Smooth muscle cell (in vitro differentiated cells): ENCODE data around the gene DNAJB6. TPM values are rescaled to one million over a fixed set of nuclear protein-coding genes. Genes with fewer than 3 reads are reported as not detected.

Experiments used
- DNase-seq: peaks from one replicate; lab custom pipeline; 2025; ENCODE audit not compliant: unreplicated experiment; lab: John Stamatoyannopoulos, UW
- H2AFZ ChIP-seq: fragments of 200-600 bp; sonication (generic); 2 replicates; pipeline ENCODE4 v1.6.0; 2016; ENCODE audit warnings: antibody characterized with exemption, low read depth, mild to moderate bottlenecking
- H3F3A ChIP-seq: fragments of 200-600 bp; sonication (generic); 2 replicates; pipeline ENCODE4 v1.6.0; 2017; ENCODE audit warnings: antibody characterized with exemption, low read depth
- H3K27ac ChIP-seq: fragments of 200-600 bp; sonication (generic); 2 replicates; pipeline ENCODE4 v1.5.1; 2016; ENCODE audit warnings: low read depth, mild to moderate bottlenecking
- H3K27me3 ChIP-seq: fragments of 200-600 bp; sonication (generic); 2 replicates; pipeline ENCODE4 v1.6.1; 2016; ENCODE audit warnings: low read depth, mild to moderate bottlenecking
- H3K36me3 ChIP-seq: fragments of 200-600 bp; sonication (generic); 2 replicates; pipeline ENCODE4 v1.5.1; 2016; ENCODE audit warnings: low read depth
- H3K4me1 ChIP-seq: fragments of 200-600 bp; sonication (generic); 2 replicates; pipeline ENCODE4 v1.5.1; 2016; ENCODE audit warnings: low read depth
- H3K4me2 ChIP-seq: fragments of 200-600 bp; sonication (generic); 2 replicates; pipeline ENCODE4 v1.6.0; 2016; ENCODE audit warnings: mild to moderate bottlenecking
- H3K4me3 ChIP-seq: fragments of 200-600 bp; sonication (generic); 2 replicates; pipeline ENCODE4 v1.5.1; 2016; ENCODE audit warnings: mild to moderate bottlenecking
- H3K79me2 ChIP-seq: fragments of 200-600 bp; sonication (generic); 2 replicates; pipeline ENCODE4 v1.6.0; 2016; ENCODE audit warnings: low read depth, mild to moderate bottlenecking
- H3K9ac ChIP-seq: fragments of 200-600 bp; sonication (generic); 2 replicates; pipeline ENCODE4 v1.6.0; 2016; ENCODE audit warnings: low read depth
- H3K9me3 ChIP-seq: fragments of 200-600 bp; sonication (generic); replicated peaks from 2 replicates; pipeline ENCODE4 v1.5.1; 2016; ENCODE audit warnings: low read depth
- H4K20me1 ChIP-seq: fragments of 200-600 bp; sonication (generic); 2 replicates; pipeline ENCODE4 v1.6.0; 2016; ENCODE audit warnings: low read depth
- WGBS: methylation state at CpG from one replicate; pipeline ENCODE4 v1.1.7; 2016; ENCODE audit warnings: low lambda C conversion rate; 5-methylcytosine and 5-hydroxymethylcytosine counted together
- polyA plus RNA-seq: library from polyadenylated mRNA; unstranded; fragments of >200 nt; fragmentation: Nextera tagmentation; extraction: Ambion mirVana; gene quantifications from 2 replicates; pipeline ENCODE4 v1.2.1, GENCODE V29; 2016
- total RNA-seq: library from RNA; depleted of rRNA; stranded (reverse); fragments of >200 nt; gene quantifications from 2 replicates; pipeline ENCODE4 v1.2.3, GENCODE V29; 2014
- TF ChIP-seq, protein P1 (sequence below): fragments of 200-600 bp; sonication (generic); IDR thresholded peaks from 2 replicates; pipeline ENCODE4 v1.5.1; 2017; ENCODE audit warnings: borderline replicate concordance, mild to moderate bottlenecking, antibody characterized with exemption; ENCODE audit not compliant: insufficient read depth, poor library complexity, severe bottlenecking

Gene DNAJB6
- total and polyA plus RNA-seq, 2 experiments from 2014 or later, result 103 to 104 TPM

DNA sequence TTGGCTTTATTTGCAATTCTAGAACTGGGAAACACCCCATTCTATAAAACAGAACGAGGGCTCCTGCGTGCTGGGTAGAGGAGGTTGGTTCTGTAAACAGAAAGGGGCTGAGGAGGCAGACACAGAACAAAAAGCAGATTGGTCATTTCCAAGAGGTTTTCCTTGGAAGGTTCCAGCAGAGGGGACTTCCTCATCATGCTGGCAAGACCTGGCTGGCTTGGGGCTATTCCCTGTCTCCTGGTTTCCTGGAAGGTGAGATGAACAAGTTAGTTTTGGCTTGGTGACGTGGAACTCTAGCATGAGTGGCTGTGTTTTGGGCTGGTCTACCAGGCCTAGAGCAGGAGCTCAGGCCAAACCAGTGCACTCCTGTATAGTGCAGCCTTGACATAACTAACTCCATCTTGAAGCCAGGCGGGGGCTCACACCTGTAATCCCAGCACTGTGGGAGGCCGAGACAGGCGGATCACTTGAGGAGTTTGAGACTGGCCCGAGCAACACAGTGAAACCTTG is 26.1 kb upstream of the DNAJB6 start:
- Histone ChIP-seq H3K27ac (peak overlapping the region; percentile 79), H3K9ac (no peak overlapping the region), H3K4me3 (no peak overlapping the region), H3K27me3 (no peaks in the 10 kb centered on the region), H3F3A (peaks cover 8% of the 10 kb centered on the region), H3K9me3 (no peaks in the 10 kb centered on the region), H4K20me1 (no peaks in the 10 kb centered on the region), H3K4me1 (peaks cover 5% of the 10 kb centered on the region), H2AFZ (peak overlapping the region; percentile 25), H3K36me3 (no peaks in the 10 kb centered on the region), H3K4me2 (peak overlapping the region; percentile 57), H3K79me2 (no peaks in the 10 kb centered on the region)
- TF ChIP-seq, protein P1, sequence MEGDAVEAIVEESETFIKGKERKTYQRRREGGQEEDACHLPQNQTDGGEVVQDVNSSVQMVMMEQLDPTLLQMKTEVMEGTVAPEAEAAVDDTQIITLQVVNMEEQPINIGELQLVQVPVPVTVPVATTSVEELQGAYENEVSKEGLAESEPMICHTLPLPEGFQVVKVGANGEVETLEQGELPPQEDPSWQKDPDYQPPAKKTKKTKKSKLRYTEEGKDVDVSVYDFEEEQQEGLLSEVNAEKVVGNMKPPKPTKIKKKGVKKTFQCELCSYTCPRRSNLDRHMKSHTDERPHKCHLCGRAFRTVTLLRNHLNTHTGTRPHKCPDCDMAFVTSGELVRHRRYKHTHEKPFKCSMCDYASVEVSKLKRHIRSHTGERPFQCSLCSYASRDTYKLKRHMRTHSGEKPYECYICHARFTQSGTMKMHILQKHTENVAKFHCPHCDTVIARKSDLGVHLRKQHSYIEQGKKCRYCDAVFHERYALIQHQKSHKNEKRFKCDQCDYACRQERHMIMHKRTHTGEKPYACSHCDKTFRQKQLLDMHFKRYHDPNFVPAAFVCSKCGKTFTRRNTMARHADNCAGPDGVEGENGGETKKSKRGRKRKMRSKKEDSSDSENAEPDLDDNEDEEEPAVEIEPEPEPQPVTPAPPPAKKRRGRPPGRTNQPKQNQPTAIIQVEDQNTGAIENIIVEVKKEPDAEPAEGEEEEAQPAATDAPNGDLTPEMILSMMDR, result no peak
- no peak for DNase-seq
- 65% methylated on average over 7 of the region's 7 CpGs for WGBS

DNA sequence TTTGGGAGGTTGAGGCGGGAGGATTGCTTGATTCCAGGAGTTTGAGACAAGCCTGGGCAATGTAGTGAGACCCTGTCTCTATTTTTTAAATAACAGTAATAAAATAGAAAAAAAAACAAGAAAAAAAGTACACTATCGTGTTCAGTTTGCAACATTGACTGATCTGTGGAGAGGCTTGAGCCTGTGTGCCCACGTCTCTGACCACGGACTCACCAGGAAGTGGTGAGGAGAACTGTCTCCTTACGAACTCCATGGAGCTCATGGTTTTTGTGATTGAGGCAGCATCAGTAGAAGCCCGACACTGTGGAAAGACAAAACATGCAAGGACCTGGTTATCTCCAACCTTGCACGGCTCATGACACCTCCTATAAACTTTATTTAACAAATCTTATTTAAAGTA is 23.9 kb upstream of the DNAJB6 start:
- no peak overlapping the region for H3K4me2 ChIP-seq
- TF ChIP-seq, protein P1, result no peak

GRCh38 chr7:157313645-157314044 is 23.2 kb upstream of the DNAJB6 start:
- TF ChIP-seq, protein P1, result no peak
- whole genome bisulfite sequencing, result 95% methylated on average over 15 of the region's 15 CpGs
- H3K27me3 ChIP-seq, result no peaks in the 10 kb centered on the region
- no peaks in the 10 kb centered on the region for H3K79me2 ChIP-seq
- peaks cover 8% of the 10 kb centered on the region for H3F3A ChIP-seq
- H3K9ac ChIP-seq, result no peak overlapping the region
- no peak overlapping the region for H3K4me2 ChIP-seq
- no peaks in the 10 kb centered on the region for H3K36me3 ChIP-seq
- no peak overlapping the region for H3K4me3 ChIP-seq
- DNase-seq, result no peak
- H3K9me3 ChIP-seq, result no peaks in the 10 kb centered on the region
- H2AFZ ChIP-seq, result no peak overlapping the region
- H4K20me1 ChIP-seq, result no peaks in the 10 kb centered on the region
- H3K27ac ChIP-seq, result no peak overlapping the region
- peaks cover 11% of the 10 kb centered on the region for H3K4me1 ChIP-seq

More for the DNA sequence above, 23.9 kb upstream of the DNAJB6 start:
- H3K4me1 ChIP-seq, result peaks cover 5% of the 10 kb centered on the region
- H3K27ac ChIP-seq, result no peak overlapping the region
- H2AFZ ChIP-seq, result no peak overlapping the region
- no peaks in the 10 kb centered on the region for H3K27me3 ChIP-seq
- peaks cover 8% of the 10 kb centered on the region for H3F3A ChIP-seq
- H3K9ac ChIP-seq, result no peak overlapping the region
- H3K79me2 ChIP-seq, result no peaks in the 10 kb centered on the region
- no peaks in the 10 kb centered on the region for H3K36me3 ChIP-seq
- H3K4me3 ChIP-seq, result no peak overlapping the region
- no peaks in the 10 kb centered on the region for H4K20me1 ChIP-seq
- DNase-seq, result no peak
- H3K9me3 ChIP-seq, result no peaks in the 10 kb centered on the region
- 89% methylated on average over 7 of the region's 7 CpGs for WGBS
